DOHH2 (cell line): ENCODE data around the gene SHISA5.
A peak's percentile ranks its signal among the peaks of the same experiment; 100 is the strongest.

Experiments
- CTCF ChIP-seq: fragments of 200-600 bp; sonication (generic); IDR thresholded peaks from one replicate; pipeline ENCODE4 v1.5.1; 2014; ENCODE audit warnings: antibody characterized with exemption, mild to moderate bottlenecking, low read depth, low read length; ENCODE audit not compliant: poor library complexity, severe bottlenecking
- EZH2phosphoT487 ChIP-seq: fragments of 200-600 bp; sonication (generic); IDR thresholded peaks from 2 replicates; pipeline ENCODE4 v1.6.1; 2017; ENCODE audit warnings: borderline replicate concordance, mild to moderate bottlenecking, antibody characterized with exemption, low read length, moderate library complexity, mixed read lengths

- no peak for TF ChIP-seq CTCF
- peak; percentile 96; the same call in 1 of the 2 replicates for TF ChIP-seq EZH2phosphoT487
Observed at GRCh38 chr3:48428572-48429316, 75.2 kb downstream of the SHISA5 start.
